Astrocyte (in vitro differentiated cells and primary cell): ENCODE results near the gene STK24. TPM values are rescaled to one million over a fixed set of nuclear protein-coding genes. Genes with fewer than 3 reads are reported as not detected.

Source experiments
- DNase-seq: peaks from one replicate; pipeline ENCODE4 v3.0.0-alpha.2; 2010; ENCODE audit warnings: low read depth
- FAIRE-seq: peaks from 2 replicates; lab custom pipeline; 2011; peaks lifted over from hg19 to GRCh38; lab: Jason Lieb, UNC
- H2AFZ ChIP-seq: 2 replicates; pipeline ENCODE4 v1.6.0; 2012; ENCODE audit warnings: low read depth, low read length, inconsistent platforms
- H3K27ac ChIP-seq: 2 replicates; pipeline ENCODE4 v1.5.1; 2011; ENCODE audit warnings: low read depth, low read length, inconsistent platforms
- H3K27me3 ChIP-seq: 2 replicates; pipeline ENCODE4 v1.6.0; 2011; ENCODE audit warnings: low read length, inconsistent platforms; ENCODE audit not compliant: insufficient read depth
- H3K36me3 ChIP-seq: 2 replicates; pipeline ENCODE4 v1.5.1; 2011; ENCODE audit warnings: low read length, inconsistent platforms; ENCODE audit not compliant: insufficient read depth
- H3K4me1 ChIP-seq: 2 replicates; pipeline ENCODE4 v1.5.1; 2011; ENCODE audit warnings: low read length, inconsistent platforms; ENCODE audit not compliant: insufficient read depth
- H3K4me2 ChIP-seq: 2 replicates; pipeline ENCODE4 v1.6.0; 2012; ENCODE audit warnings: low read length, inconsistent platforms
- H3K4me3 ChIP-seq: 2 replicates; pipeline ENCODE4 v1.5.1; 2011; ENCODE audit warnings: low read depth, mild to moderate bottlenecking, low read length, inconsistent platforms; ENCODE audit not compliant: insufficient read depth
- H3K79me2 ChIP-seq: 2 replicates; pipeline ENCODE4 v1.6.0; 2012; ENCODE audit warnings: mild to moderate bottlenecking, low read length, inconsistent platforms; ENCODE audit not compliant: insufficient read depth
- H3K9ac ChIP-seq: 2 replicates; pipeline ENCODE4 v1.6.0; 2012; ENCODE audit warnings: mild to moderate bottlenecking, low read length, inconsistent platforms
- H3K9me3 ChIP-seq: 2 replicates; pipeline ENCODE4 v1.5.1; 2012; ENCODE audit warnings: low read depth, mild to moderate bottlenecking, low read length, inconsistent platforms; ENCODE audit not compliant: insufficient read depth
- H4K20me1 ChIP-seq: 2 replicates; pipeline ENCODE4 v1.6.0; 2012; ENCODE audit warnings: low read length, inconsistent platforms; ENCODE audit not compliant: insufficient read depth
- H3K27ac Mint-ChIP-seq: one replicate; pipeline ENCODE4 v1.8.0; 2021; ENCODE audit warnings: mild to moderate bottlenecking, mixed read lengths; ENCODE audit not compliant: unreplicated experiment
- H3K27me3 Mint-ChIP-seq: one replicate; pipeline ENCODE4 v1.8.0; 2021; ENCODE audit warnings: low read depth, mixed read lengths; ENCODE audit not compliant: unreplicated experiment
- H3K36me3 Mint-ChIP-seq: one replicate; pipeline ENCODE4 v1.8.0; 2021; ENCODE audit warnings: low read depth, mixed read lengths; ENCODE audit not compliant: unreplicated experiment
- H3K4me1 Mint-ChIP-seq: one replicate; pipeline ENCODE4 v1.8.0; 2021; ENCODE audit warnings: low read depth, mixed read lengths; ENCODE audit not compliant: unreplicated experiment
- H3K4me3 Mint-ChIP-seq: one replicate; pipeline ENCODE4 v1.8.0; 2021; ENCODE audit warnings: mild to moderate bottlenecking, moderate library complexity, mixed read lengths; ENCODE audit not compliant: unreplicated experiment
- H3K9me3 Mint-ChIP-seq: one replicate; pipeline ENCODE4 v1.8.0; 2021; ENCODE audit warnings: mild to moderate bottlenecking, mixed read lengths; ENCODE audit not compliant: unreplicated experiment
- CTCF ChIP-seq: IDR thresholded peaks from 2 replicates; pipeline ENCODE4 v1.5.1; 2011; ENCODE audit warnings: low read depth, mild to moderate bottlenecking, inconsistent platforms, low read length, moderate library complexity; ENCODE audit not compliant: insufficient read depth
- EZH2 ChIP-seq: IDR thresholded peaks from 2 replicates; pipeline ENCODE4 v1.6.1; 2012; ENCODE audit warnings: mild to moderate bottlenecking, low read length, inconsistent platforms; ENCODE audit not compliant: insufficient read depth
- total RNA-seq: library from RNA; stranded (reverse); gene quantifications from 2 replicates; pipeline ENCODE4 v1.2.1, GENCODE V29; 2021

Gene STK24
- total RNA-seq, 1 donor from 2014 or later = 96.1 TPM

GRCh38 chr13:98447881-98448641, 128.8 kb downstream of the STK24 start:
- Histone ChIP-seq H4K20me1 (peaks cover 46% of the 10 kb centered on the region), H3K9me3 (no peaks in the 10 kb centered on the region), H3K9ac (no peak overlapping the region), H3K36me3 (peaks cover 20% of the 10 kb centered on the region), H3K27me3 (no peaks in the 10 kb centered on the region), H3K27ac (no peak overlapping the region), H3K4me2 (no peak overlapping the region), H3K4me1 (peaks cover 31% of the 10 kb centered on the region), H3K79me2 (no peaks in the 10 kb centered on the region), H3K4me3 (no peak overlapping the region), H2AFZ (no peak overlapping the region)
- peak; percentile 12 for DNase-seq
- H3K9me3 Mint-ChIP-seq = no peaks in the 10 kb centered on the region
- no peaks in the 10 kb centered on the region for H3K27me3 Mint-ChIP-seq
- peak; percentile 59 for TF ChIP-seq CTCF
- no peak for TF ChIP-seq EZH2
- no peak for FAIRE-seq
- peaks cover 22% of the 10 kb centered on the region for H3K36me3 Mint-ChIP-seq
- no peak overlapping the region for H3K27ac Mint-ChIP-seq
- peaks cover 41% of the 10 kb centered on the region for H3K4me1 Mint-ChIP-seq
- H3K4me3 Mint-ChIP-seq = no peak overlapping the region

GRCh38 chr13:98447130-98447529, 129.8 kb downstream of the STK24 start:
- Histone ChIP-seq H2AFZ (no peak overlapping the region), H3K4me1 (peaks cover 30% of the 10 kb centered on the region), H3K27ac (no peak overlapping the region), H3K36me3 (peaks cover 15% of the 10 kb centered on the region), H3K4me2 (no peak overlapping the region), H3K79me2 (no peaks in the 10 kb centered on the region), H3K27me3 (no peaks in the 10 kb centered on the region), H3K9ac (no peak overlapping the region), H3K9me3 (no peaks in the 10 kb centered on the region), H3K4me3 (no peak overlapping the region), H4K20me1 (peaks cover 49% of the 10 kb centered on the region)
- H3K4me3 Mint-ChIP-seq = no peak overlapping the region
- no peaks in the 10 kb centered on the region for H3K27me3 Mint-ChIP-seq
- H3K36me3 Mint-ChIP-seq = peaks cover 25% of the 10 kb centered on the region
- H3K9me3 Mint-ChIP-seq = no peaks in the 10 kb centered on the region
- FAIRE-seq (no peak), DNase-seq (no peak)
- peaks cover 42% of the 10 kb centered on the region for H3K4me1 Mint-ChIP-seq
- no peak overlapping the region for H3K27ac Mint-ChIP-seq
- TF ChIP-seq EZH2 (no peak), CTCF (no peak)

- Histone ChIP-seq H3K27ac (no peak overlapping the region), H3K79me2 (no peaks in the 10 kb centered on the region), H3K36me3 (peaks cover 14% of the 10 kb centered on the region), H3K4me2 (no peak overlapping the region), H3K9ac (peak overlapping the region; percentile 24), H2AFZ (no peak overlapping the region), H4K20me1 (peaks cover 42% of the 10 kb centered on the region), H3K27me3 (no peaks in the 10 kb centered on the region), H3K4me1 (peaks cover 21% of the 10 kb centered on the region), H3K4me3 (no peak overlapping the region), H3K9me3 (no peaks in the 10 kb centered on the region)
- FAIRE-seq (no peak), DNase-seq (no peak)
- Mint-ChIP-seq H3K9me3 (no peaks in the 10 kb centered on the region), H3K36me3 (peaks cover 30% of the 10 kb centered on the region), H3K4me3 (no peak overlapping the region), H3K4me1 (peaks cover 33% of the 10 kb centered on the region), H3K27ac (no peak overlapping the region), H3K27me3 (no peaks in the 10 kb centered on the region)
- TF ChIP-seq CTCF (no peak), EZH2 (no peak)
Measured at GRCh38 chr13:98446234-98446621, 130.7 kb downstream of the STK24 start.
